A204.1 (cell line): ENCODE measurements around the gene PCSK2.

Experiments
- FAIRE-seq: peaks from 2 replicates; lab custom pipeline; 2012; peaks lifted over from hg19 to GRCh38; lab: Jason Lieb, UNC

Gene PCSK2

DNA sequence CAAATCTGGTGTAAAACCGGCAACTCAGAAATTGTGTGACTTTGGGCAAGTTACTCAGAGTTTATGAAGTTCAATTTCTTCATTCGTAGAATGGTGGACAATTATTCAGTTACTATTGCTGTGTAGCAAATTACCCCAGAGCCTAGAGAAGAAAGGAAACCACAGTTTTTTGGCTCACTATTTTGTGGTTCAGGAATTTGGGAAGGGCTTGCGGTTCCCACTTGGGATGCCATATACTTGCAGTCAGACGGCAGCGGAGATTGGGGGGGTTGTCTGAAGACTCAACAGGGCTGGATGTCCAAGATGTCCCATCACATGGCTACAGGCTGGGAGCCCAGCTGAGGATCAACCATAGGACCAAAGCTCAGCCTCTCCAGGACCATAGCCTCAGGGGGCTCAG, 108.1 kb downstream of the PCSK2 start:
- FAIRE-seq: no peak

DNA sequence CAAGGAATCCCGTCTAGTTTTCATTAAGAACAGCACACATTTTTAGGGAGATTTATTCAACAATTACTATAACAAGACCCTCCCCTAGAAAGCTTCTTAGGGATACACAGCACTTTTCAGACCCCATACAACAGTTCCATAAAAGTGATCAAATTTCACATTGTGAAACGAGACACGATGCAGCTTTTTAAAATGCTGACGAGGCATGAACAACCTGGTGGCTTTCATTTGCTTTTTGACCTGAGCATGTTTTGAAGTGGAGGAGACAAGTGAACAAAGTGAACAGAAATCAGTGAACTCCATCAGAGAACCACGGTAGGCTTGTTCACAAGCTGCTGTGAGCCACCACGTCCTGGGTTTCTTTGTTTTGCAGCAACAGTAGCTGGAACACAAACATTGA, 112.2 kb downstream of the PCSK2 start:
- FAIRE-seq: no peak

DNA sequence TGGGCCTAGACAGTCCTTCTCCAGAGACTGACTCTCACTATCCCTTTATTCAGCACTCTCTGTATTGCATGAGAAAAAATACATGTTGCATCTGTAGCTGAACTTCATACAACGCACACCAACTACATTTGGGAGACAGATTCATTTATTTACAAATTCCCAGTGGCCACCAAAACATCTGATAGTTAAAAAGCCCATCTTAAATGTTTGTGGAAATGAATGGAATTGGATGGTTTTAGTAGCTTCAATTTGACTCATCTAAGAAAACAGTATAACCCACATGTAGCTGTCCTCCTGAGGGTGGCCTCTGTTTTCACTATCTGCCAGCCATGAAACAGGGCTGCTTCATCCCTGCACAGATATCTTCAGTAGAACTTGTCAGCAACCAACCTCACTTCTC, 116.3 kb downstream of the PCSK2 start:
- no peak for FAIRE-seq

DNA sequence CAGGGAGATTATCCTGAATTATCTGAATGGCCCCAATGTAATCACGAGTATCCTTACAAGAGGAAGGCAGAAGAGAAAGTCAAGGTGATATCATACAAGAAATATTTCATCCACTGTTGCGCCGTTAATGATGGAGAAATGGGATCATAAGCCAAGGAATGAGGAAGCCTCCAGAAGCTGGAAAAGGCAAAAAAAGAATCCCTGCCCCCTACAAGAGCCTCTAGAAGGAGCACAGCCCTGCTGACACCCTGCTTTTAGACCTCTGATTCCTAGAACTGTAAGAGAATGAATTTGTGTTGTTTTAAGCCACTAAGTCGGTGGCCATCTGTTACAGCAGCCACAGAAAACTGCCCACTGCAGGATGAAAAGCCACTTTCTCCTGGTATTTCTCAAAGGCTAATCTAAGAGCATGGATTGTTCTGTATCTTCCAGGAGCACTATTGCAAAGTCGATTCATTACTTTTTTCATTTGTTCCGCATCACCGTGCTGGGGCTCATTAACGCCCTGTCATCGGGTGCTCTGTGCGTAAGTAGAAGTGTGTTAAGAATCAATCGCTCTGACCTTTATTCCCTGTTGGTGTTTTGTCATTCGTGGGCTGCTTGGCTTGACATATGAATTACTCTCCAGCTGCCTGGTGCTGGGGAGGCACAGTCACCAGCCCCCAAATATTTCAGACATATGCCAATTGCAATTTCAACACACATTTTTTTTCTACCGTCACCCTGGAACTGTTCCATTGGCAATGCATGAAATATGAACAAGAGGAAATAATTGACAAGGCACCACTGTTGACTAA, 117.0 kb downstream of the PCSK2 start:
- no peak for FAIRE-seq

DNA sequence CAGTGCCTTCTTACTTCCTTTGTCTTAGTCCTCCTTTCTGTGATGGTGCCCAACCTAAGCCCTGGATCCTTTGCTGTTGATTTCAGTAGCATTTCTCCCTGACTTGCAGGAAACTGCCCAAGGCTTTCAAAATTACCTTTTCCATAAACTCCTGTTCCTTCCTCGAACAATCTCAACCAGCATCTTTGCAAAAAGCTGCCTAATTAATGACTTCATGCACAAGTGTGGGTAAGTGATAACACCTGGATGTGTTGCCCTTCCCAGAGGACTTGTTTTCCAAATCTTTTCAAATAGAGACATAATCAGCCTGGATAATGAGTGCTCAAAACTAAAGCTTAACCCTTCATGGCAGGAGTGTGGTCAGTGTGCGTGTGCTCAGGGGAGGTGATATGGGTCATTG, 118.0 kb downstream of the PCSK2 start:
- no peak for FAIRE-seq

DNA sequence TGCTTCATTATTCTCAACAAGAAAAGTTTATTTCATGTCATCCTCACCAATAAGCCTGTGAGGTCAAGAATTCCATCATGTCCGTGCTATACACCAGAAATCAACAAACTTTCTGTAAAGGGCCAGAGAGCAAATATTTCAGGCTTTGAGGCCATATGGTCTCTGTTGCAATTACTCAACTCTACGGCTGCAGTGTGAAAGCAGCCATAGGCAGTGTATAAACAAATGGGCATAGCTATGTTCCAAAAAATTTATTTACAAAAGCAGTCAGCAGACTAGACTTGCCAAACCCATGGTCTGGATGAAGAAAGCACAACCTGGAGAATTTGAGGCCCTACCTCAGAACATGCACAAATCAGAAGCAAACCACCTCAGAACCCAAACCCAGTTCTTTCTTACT, 118.5 kb downstream of the PCSK2 start:
- FAIRE-seq: no peak

DNA sequence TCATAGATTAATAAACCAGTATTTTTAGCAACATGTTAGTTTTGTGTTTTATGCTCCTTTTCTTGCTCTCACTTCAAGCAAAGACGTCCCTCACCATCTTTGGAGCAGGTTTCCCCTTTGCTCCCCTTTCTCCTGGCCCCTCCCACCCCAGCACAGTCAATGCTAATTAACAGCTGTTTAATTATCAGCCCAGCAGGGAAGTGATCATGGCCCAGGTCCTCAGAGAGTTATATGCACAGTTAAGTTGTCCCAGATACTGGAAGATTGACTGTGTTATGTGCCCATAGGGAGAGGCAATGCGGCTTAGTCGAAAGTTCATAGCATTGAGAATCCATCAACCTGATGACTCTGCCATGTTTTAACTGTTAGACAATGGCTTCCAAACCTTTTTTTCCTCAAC, 123.5 kb downstream of the PCSK2 start:
- FAIRE-seq: no peak

DNA sequence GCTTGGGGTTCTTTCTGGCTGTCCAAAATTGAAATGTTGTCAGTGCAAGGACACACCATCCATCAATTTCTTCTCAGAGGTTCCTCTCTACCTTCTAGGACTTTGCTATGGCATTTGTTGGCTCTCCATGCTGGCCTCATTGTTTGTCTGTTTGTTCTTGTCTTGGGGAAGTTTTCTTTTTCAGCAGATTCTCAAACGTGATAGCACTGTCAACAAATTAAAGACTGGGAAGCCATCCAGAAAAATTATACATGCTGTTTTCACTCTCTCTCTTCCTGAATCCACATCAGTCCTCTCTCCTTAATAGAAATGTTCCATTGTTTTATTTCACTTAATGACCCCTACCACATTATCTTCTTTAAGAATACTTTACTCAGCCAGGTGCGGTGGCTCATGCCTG, 130.4 kb downstream of the PCSK2 start:
- no peak for FAIRE-seq

DNA sequence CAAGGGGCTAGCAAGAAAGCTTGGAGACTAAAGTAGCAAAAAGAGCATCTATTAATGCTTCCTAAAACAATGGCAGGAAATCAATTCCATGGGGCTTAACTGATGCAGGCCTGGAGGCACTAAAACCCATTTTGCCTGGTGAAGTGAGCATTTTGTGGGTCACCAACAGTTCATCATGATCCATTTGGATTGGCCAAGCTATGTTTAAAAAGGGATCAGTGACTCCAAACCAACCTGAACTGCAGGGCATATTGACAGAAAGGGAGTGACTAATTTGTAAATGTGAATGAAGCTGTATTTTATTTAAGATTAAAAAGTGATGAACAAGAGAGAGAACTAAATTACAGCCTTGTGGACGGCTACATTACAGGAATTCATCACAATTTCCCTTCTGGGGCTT, 132.0 kb downstream of the PCSK2 start:
- FAIRE-seq: no peak

DNA sequence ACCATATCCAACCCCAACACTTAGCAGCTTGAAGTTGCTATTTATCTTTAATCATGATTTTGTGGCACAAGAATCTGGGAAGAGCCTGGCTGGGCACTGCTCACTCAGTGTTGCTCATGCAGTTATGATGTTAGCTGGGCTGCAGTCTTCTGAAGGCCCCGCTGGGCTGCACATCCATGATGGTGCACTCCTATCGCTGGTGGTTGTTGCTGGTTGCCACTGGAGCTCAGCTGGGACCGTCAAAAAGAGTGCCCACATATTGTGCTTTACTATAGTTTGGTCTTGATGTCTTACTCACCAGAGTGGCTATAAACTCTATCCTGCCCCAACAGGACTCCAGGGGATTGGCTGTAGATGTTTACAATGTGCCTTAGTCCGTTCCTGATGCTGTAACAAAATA, 137.8 kb downstream of the PCSK2 start:
- no peak for FAIRE-seq

DNA sequence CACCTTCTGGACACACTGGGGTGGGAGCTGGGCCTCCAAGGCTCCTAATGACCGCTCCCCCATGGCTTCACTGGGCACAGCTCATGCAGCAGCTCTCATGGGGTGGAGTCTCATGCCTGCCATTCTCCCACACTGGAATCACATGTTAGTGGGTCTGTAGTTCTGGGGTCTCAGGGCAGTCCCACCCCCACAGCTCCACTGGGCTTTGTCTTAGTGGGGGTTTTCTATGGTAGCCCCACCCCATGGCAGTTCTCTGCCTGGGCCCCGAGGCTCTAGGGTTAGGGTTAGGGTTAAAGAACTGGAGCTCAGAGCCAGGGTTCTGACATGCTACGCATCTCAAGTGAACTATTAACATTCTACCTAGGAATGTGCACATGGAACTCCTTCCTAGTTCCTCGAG, 139.0 kb downstream of the PCSK2 start:
- FAIRE-seq: no peak

DNA sequence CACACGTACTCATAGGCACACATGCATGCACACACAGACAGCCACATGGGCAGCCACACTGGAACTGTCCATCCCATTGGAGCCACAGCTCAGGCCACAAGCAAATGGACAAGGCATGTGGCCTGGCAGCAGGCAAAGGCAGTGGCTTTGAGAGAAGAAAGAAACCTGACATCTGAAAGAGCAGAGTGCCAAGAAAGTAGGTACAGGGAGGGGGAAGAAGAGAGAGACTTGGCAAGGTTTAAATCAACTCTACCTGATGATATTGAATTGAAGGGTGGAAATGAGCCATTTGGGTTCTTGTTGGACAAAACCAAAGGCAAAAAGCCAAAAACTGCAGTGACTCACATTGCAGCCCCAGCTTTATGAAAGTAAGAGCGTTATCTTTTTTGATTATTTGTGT, 142.7 kb downstream of the PCSK2 start:
- FAIRE-seq: no peak

DNA sequence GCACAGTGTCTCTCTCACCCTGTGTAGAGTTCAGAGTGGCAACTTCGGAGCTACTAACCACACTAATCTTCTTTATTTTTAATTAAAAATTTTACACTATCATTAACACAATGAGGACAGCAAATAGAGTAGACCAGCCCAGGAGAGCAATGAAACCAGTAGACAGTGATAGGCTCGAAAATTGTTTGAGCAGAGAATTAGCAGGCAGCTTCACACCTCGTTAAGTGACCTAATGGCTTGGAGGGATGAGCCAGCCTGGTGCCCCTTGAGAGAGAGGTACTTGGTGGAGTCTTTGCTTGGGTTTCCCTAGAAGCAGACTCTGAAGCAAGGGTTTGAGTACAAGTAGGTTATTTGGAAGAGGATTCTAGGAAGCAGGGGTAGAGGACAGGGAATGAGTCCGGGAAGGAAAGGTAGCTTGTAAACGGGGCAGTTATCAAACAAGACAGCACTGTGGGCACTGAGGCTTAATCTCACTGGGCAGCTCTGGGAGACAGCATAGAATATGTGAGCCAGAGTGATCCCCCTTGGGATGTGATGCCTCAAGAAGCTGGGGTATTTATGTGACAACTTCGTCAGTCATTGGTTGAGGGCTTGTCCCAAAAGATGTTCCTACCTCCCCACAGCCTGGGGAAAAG, 146.1 kb downstream of the PCSK2 start:
- FAIRE-seq: no peak

DNA sequence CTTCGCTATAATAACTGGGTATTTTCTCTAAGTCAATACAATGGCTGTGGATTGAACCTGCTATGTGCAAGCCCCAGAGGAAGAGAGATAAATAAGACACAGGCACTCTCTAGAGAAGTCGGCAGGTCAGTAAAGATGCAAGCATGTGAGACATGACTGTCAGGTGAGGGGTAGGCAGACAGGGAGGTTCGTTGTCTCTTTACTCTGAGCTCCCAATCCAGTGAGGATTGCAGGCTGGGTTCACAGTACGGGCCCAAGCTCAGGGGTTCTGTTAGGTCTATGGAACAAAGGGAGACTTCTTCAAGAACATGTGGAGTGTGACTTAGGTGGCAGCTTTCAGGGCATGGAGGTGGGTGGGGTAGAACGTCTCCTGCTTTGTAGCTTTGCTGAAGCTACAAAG, 147.2 kb downstream of the PCSK2 start:
- no peak for FAIRE-seq

DNA sequence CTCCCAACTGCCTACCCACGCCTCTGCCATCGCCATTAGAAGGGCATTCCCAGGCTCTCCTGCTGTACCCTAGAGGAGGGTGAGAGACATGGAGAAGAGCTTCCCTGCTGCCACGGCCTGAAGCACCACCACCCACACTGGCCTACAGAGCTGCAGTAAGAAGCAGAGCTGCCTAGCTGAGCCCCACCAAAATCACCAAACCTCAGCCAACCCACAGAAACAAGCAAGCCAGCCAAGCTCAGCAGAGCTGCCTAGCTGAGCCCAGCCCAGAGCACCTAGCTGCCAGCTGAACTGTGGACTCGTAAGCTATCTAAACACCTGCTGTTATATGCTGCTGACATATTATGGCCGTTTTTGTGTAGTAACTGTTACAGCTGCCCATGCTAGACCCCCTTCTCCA, 149.2 kb downstream of the PCSK2 start:
- FAIRE-seq: no peak

DNA sequence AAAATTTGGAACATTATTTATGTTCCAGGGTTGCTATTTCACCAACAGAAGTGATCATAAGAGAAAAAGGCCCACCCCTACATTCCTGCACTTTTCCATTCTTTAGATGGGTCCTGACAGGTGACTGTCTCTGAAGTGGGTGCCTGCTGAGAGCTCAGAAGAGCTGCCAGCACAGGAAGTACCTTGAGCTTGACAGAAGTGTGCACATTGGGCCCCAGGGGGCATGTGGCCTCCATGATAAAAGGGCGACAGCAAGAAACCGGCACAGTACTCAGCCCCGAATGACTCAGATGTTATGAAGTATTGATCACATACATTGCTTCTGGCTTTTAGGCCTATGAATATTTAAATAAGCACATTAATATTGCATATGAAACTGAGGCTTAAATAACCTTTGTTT, 150.4 kb downstream of the PCSK2 start:
- FAIRE-seq: no peak

DNA sequence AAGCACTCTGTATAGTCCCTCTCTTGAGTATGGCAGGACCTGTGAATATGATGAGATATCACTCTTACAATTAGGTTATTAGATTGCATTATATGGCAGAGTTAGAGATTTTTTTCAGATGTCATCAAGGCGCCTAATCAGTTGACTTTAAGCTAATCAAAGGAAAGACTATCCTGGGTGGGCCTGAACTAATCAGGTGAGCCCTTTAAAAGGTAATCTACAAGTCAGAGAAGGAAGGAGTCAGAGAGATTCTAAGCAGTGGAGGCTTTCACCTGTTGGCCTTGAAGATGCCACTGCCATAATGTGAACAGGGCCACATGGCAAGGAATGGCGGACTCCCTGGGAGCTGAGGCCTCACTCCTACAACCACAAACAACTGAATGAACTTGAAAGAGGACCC, 152.8 kb downstream of the PCSK2 start:
- no peak for FAIRE-seq

DNA sequence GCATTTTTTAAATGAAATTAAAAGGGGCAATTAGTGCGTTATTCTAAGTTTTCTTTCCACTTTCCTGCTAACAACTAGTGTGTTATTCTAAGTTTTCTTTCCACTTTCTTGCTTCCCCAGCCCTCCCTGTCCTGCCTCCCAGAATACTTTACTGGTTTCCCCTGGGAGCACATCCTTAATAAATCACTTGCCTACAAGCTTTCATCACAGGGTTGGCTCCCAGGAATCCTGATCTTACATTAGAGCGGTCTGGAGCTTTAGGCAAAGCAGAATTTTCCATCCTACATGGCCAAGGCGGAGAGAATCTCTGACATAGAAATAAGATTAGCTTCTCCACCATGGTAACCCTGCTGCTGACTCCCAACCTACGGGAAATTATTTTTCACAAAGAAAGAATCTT, 154.0 kb downstream of the PCSK2 start:
- no peak for FAIRE-seq

DNA sequence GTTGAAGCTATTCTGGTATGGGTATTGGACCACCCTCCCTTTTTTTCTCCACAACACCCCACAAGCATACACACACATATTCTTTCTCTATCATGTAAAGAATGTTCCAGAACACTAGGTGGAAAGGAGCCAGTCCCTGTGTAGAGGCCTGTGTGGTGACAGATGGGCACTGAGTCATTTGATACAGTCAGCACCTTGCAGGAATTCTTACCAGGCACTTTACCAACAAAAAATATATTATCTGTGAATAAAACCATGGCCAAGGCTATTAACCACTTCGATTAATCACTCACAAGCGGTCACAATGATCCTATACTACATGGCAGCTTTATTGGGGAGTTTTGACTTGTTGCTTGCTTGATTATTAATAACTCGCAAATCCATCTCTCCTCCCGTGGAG, 154.9 kb downstream of the PCSK2 start:
- FAIRE-seq: no peak

DNA sequence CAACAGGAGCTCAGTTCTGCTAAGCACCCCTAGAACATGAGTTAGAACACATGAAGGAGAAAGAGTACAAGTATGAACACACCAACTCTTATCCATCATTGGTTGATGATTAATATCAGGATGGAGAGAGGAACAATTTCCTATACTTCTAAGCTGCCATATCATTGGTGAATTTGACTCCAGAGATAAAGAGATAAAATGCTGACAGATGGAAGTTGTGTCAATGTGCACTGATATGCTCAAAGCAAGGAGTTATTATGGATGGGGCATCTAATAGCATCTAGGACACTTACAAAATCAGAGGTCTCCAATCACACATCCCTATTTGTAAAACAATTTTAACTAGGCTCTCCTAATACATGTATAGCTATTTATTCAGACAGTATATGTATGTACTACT, 159.0 kb downstream of the PCSK2 start:
- no peak for FAIRE-seq

DNA sequence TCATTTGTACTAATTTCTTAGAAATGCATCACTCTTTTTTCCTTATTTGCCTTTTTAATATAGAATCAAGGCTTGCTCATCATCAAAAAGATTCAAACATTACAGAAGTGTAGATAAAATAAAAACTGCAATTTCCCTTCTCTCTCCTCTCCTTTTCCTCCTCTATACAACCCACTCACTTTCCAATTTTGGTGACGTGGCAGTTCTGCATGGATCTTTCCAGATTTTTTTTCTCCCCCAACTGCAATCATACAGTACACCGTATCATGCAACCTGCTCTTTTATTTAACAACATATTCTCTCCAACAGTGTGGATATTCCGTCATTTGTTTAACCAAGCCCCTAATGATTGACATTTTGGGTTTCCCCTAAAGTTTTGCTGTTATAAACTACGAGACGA, 163.8 kb downstream of the PCSK2 start:
- FAIRE-seq: no peak

DNA sequence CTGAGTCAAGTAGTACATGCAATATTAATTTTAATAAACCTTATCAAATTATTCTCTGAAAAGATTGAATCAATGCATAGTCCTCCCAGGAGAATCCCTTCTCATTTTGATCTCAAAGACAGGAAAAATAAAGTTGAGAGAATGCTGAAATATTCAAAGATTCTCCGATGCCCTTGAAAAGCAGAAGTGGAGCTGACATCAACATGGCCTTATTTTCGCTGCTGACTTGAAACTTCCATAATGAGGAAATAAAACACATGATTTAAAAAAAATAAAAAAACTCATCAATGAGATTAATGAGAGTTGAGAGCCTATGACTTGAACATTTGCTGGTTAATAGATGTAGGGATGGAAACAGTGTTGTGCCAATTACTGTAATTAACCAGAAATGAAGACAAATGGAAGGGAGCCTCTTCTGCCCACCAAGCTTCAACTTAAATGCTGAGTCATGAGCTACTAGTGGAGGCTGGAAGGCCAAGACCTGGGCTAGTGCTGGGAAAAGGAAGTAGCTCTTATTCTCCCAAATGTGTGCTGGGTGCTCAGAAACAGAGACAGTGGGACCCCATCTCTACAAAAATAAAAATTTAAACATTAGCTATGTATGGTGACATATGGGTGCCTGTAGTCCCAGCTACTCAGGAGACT, 164.4 kb downstream of the PCSK2 start:
- FAIRE-seq: no peak

DNA sequence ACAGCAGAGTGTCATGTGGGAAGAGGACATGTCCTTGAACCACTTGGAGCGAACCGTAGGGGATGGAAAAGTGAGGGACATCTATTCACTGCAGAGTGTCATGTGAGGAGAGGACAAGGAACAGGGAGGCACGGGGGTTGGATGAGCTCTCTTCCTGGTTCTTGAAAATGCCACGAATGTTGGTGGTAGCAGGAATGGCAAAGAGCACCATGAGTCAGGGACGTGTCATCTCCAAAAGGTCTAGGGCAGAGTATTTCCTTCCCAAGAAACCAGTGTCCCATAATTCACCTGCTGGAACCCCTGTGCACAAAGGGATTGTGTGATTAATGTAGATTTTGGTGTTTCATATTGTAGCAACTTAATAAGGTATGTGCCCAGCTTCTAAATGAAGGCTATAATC, 167.6 kb downstream of the PCSK2 start:
- no peak for FAIRE-seq

DNA sequence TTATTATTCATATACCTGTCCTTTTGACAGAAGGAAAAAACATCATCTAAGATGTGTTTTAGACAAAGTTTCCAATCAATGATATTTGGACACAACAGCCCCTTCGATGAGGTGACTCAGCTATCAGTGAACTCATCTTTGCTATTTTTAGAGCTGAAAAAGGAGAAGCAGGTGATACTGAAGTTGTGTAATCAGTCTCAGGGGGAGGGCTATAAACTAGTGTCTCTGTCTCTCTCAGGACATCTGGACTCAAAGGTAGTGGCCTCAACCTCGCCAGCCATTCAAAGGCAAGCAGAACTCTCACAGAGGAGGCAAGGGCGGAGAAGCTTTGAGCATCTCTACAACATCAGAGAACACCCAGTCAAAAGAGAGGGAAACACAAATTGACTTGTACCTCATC, 168.9 kb downstream of the PCSK2 start:
- no peak for FAIRE-seq
